Keratinocyte (primary cell): Measurements from ENCODE around the gene INHBB. TPM values are rescaled to one million over a fixed set of nuclear protein-coding genes. Genes with fewer than 3 reads are reported as not detected.

Source experiments
- DNase-seq: peaks from one replicate; pipeline ENCODE4 v3.0.0-alpha.2; 2011; ENCODE audit warnings: low read depth, missing footprints, low spot score
- FAIRE-seq: peaks from 2 replicates; lab custom pipeline; 2011; peaks lifted over from hg19 to GRCh38; lab: Jason Lieb, UNC
- H2AFZ ChIP-seq: 2 replicates; pipeline ENCODE4 v1.6.0; 2012; ENCODE audit warnings: low read length, control low read depth, inconsistent platforms; ENCODE audit not compliant: control insufficient read depth
- H3K27ac ChIP-seq: 2 replicates; pipeline ENCODE4 v1.5.1; 2011; ENCODE audit warnings: low read length; ENCODE audit not compliant: control insufficient read depth, insufficient read depth
- H3K27me3 ChIP-seq: 3 replicates; pipeline ENCODE4 v1.6.0; 2011; ENCODE audit warnings: low read length; ENCODE audit not compliant: control insufficient read depth, insufficient read depth; ENCODE audit errors: extremely low read depth
- H3K36me3 ChIP-seq, 2 experiments: 2 replicates in 1 of 2; 3 replicates in 1 of 2; pipeline ENCODE4 v1.5.1; 2011; ENCODE audit warnings: low read length in 2 of 2, mild to moderate bottlenecking in 1 of 2; ENCODE audit not compliant: control insufficient read depth in 2 of 2, insufficient read depth in 2 of 2; ENCODE audit errors: extremely low read depth in 1 of 2
- H3K4me1 ChIP-seq: 3 replicates; pipeline ENCODE4 v1.5.1; 2011; ENCODE audit warnings: low read length; ENCODE audit not compliant: control insufficient read depth, insufficient read depth; ENCODE audit errors: extremely low read depth
- H3K4me2 ChIP-seq: 3 replicates; pipeline ENCODE4 v1.6.0; 2011; ENCODE audit warnings: low read depth, low read length; ENCODE audit not compliant: control insufficient read depth, insufficient read depth; ENCODE audit errors: extremely low read depth
- H3K4me3 ChIP-seq, 3 experiments: fragments of 200-600 bp in 1 of 3; sonication (generic) in 1 of 3; 2 replicates in 2 of 3; 3 replicates in 1 of 3; pipeline ENCODE4 v1.5.1; 2011 to 2016; ENCODE audit warnings: low read length in 3 of 3, mild to moderate bottlenecking in 3 of 3, control low read depth in 2 of 3, inconsistent platforms in 1 of 3, low read depth in 1 of 3, mixed read lengths in 1 of 3, mixed run types in 1 of 3, moderate library complexity in 1 of 3; ENCODE audit not compliant: control insufficient read depth in 2 of 3, insufficient read depth in 2 of 3; ENCODE audit errors: extremely low read depth in 1 of 3
- H3K79me2 ChIP-seq: 2 replicates; pipeline ENCODE4 v1.6.0; 2012; ENCODE audit warnings: low read length; ENCODE audit not compliant: control insufficient read depth, insufficient read depth
- H3K9ac ChIP-seq: 3 replicates; pipeline ENCODE4 v1.6.0; 2011; ENCODE audit warnings: low read length; ENCODE audit not compliant: control insufficient read depth, insufficient read depth; ENCODE audit errors: extremely low read depth
- H3K9me1 ChIP-seq: 3 replicates; pipeline ENCODE4 v1.6.0; 2011; ENCODE audit warnings: low read length; ENCODE audit not compliant: control insufficient read depth, insufficient read depth; ENCODE audit errors: extremely low read depth
- H3K9me3 ChIP-seq: 2 replicates; pipeline ENCODE4 v1.5.1; 2012; ENCODE audit warnings: low read depth, low read length; ENCODE audit not compliant: control insufficient read depth
- H4K20me1 ChIP-seq: 3 replicates; pipeline ENCODE4 v1.6.0; 2011; ENCODE audit warnings: low read length; ENCODE audit not compliant: control insufficient read depth, insufficient read depth; ENCODE audit errors: extremely low read depth
- EZH2 ChIP-seq: IDR thresholded peaks from one replicate; pipeline ENCODE4 v1.6.1; 2012; ENCODE audit warnings: inconsistent platforms, mild to moderate bottlenecking, low read length, moderate library complexity
- dilution Hi-C: fragments of 300-500 bp; cut with MboI; formaldehyde crosslinking; loops from one replicate; pipeline ENCODE4 v1.7.0; 2020; ENCODE audit warnings: low sequenced_read_pairs; ENCODE audit not compliant: extremely low pct_ligation_motif_present
- polyA plus RNA-seq, 5 experiments: library from polyadenylated mRNA; depleted of rRNA in 3 of 5; stranded (reverse) in 3 of 5; stranded (forward) in 1 of 5; unstranded in 1 of 5; fragments of >200 nt; gene quantifications; 1 replicate in 1 of 5; 2 replicates in 3 of 5; 3 replicates in 1 of 5; pipeline versions ENCODE4 v1.2.1 to v1.2.3, GENCODE V29; 2011 to 2012; ENCODE audit warnings: missing spikeins in 2 of 5, low read depth in 1 of 5, low replicate concordance in 1 of 5
- TF ChIP-seq, protein P1 (sequence below), 3 experiments: IDR thresholded peaks in 1 of 3; conservative IDR thresholded peaks in 1 of 3; optimal IDR thresholded peaks in 1 of 3; 2 replicates in 2 of 3; 3 replicates in 1 of 3; pipeline versions ENCODE3 to v1.5.1; 2011; ENCODE audit warnings: low read length in 3 of 3, mild to moderate bottlenecking in 3 of 3, moderate library complexity in 2 of 3, control low read depth in 1 of 3, inconsistent platforms in 1 of 3; ENCODE audit not compliant: insufficient read depth in 2 of 3; ENCODE audit errors: extremely low read depth in 1 of 3

Gene INHBB
- polyA plus RNA-seq, 1 donor (not counting 4 experiments of a cell fraction or from before 2014, with no cell fraction given) = not detected

- Histone ChIP-seq H4K20me1 (no peaks in the 10 kb centered on the region), H3K36me3 (peaks cover 0 to 23% of the 10 kb centered on the region in 2 experiments), H3K27ac (no peak overlapping the region), H3K9me3 (no peaks in the 10 kb centered on the region), H3K27me3 (no peaks in the 10 kb centered on the region), H3K4me3 (no peak overlapping the region), H3K9me1 (no peaks in the 10 kb centered on the region), H2AFZ (no peak overlapping the region), H3K9ac (no peak overlapping the region), H3K4me2 (no peak overlapping the region), H3K4me1 (peaks cover 13% of the 10 kb centered on the region), H3K79me2 (no peaks in the 10 kb centered on the region)
- DNase-seq (no peak), FAIRE-seq (no peak)
- dilution Hi-C loops = no loop called here
- no peak for TF ChIP-seq EZH2
- TF ChIP-seq, protein P1, sequence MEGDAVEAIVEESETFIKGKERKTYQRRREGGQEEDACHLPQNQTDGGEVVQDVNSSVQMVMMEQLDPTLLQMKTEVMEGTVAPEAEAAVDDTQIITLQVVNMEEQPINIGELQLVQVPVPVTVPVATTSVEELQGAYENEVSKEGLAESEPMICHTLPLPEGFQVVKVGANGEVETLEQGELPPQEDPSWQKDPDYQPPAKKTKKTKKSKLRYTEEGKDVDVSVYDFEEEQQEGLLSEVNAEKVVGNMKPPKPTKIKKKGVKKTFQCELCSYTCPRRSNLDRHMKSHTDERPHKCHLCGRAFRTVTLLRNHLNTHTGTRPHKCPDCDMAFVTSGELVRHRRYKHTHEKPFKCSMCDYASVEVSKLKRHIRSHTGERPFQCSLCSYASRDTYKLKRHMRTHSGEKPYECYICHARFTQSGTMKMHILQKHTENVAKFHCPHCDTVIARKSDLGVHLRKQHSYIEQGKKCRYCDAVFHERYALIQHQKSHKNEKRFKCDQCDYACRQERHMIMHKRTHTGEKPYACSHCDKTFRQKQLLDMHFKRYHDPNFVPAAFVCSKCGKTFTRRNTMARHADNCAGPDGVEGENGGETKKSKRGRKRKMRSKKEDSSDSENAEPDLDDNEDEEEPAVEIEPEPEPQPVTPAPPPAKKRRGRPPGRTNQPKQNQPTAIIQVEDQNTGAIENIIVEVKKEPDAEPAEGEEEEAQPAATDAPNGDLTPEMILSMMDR (optimal IDR thresholded peaks at IDR 0.05 in 1 of 3, IDR thresholded peaks at IDR 0.05 in 1 of 3, conservative IDR thresholded peaks at IDR 0.05 in 1 of 3; ENCODE audit: extremely low read depth in 1 of 3, insufficient read depth in 2 of 3, low read length in 3 of 3) = no peak
These were observed 43.6 kb upstream of the INHBB start for GRCh38 chr2:120302301-120302700.

- H2AFZ ChIP-seq = no peak overlapping the region
- dilution Hi-C loops = no loop called here
- FAIRE-seq (no peak), DNase-seq (no peak)
- H3K9ac ChIP-seq = no peak overlapping the region
- H3K27ac ChIP-seq = no peak overlapping the region
- H3K27me3 ChIP-seq = no peaks in the 10 kb centered on the region
- peaks cover 13% of the 10 kb centered on the region for H3K4me1 ChIP-seq
- TF ChIP-seq EZH2 = no peak
- TF ChIP-seq, protein P1 (optimal IDR thresholded peaks at IDR 0.05 in 1 of 3, IDR thresholded peaks at IDR 0.05 in 1 of 3, conservative IDR thresholded peaks at IDR 0.05 in 1 of 3; ENCODE audit: extremely low read depth in 1 of 3, insufficient read depth in 2 of 3, low read length in 3 of 3) = no peak
- H3K9me3 ChIP-seq = no peaks in the 10 kb centered on the region
- peaks cover 0 to 18% of the 10 kb centered on the region in 2 experiments for H3K36me3 ChIP-seq
- H3K79me2 ChIP-seq = no peaks in the 10 kb centered on the region
- H3K4me2 ChIP-seq = no peak overlapping the region
- no peaks in the 10 kb centered on the region for H3K9me1 ChIP-seq
- H3K4me3 ChIP-seq = no peak overlapping the region
- H4K20me1 ChIP-seq = no peaks in the 10 kb centered on the region
These were observed 42.8 kb upstream of the INHBB start for GRCh38 chr2:120303177-120303576.
